NK-92 (cell line): ENCODE results near the gene SORCS2.

Source experiments
- DNase-seq: peaks from one replicate; lab custom pipeline; 2025; ENCODE audit not compliant: unreplicated experiment; lab: John Stamatoyannopoulos, UW

SORCS2 gene

GRCh38 chr4:7668826-7669225 lies 476.5 kb downstream of the SORCS2 start:
- DNase-seq: no peak

GRCh38 chr4:7672601-7673000 lies 480.3 kb downstream of the SORCS2 start:
- no peak for DNase-seq

- DNase-seq: no peak
Observed at GRCh38 chr4:7673121-7673520, 480.8 kb downstream of the SORCS2 start.

- DNase-seq: no peak
Observed at GRCh38 chr4:7674706-7675105, 482.4 kb downstream of the SORCS2 start.

- no peak for DNase-seq
Observed at GRCh38 chr4:7675136-7675535, 482.8 kb downstream of the SORCS2 start.

GRCh38 chr4:7675612-7676320 lies 483.4 kb downstream of the SORCS2 start:
- DNase-seq: no peak

- no peak for DNase-seq
Observed at GRCh38 chr4:7676398-7676922, 484.1 kb downstream of the SORCS2 start.

- no peak for DNase-seq
Observed at GRCh38 chr4:7677086-7677485, 484.7 kb downstream of the SORCS2 start.

GRCh38 chr4:7677799-7678301 lies 485.5 kb downstream of the SORCS2 start:
- no peak for DNase-seq

GRCh38 chr4:7678318-7678852 lies 486.0 kb downstream of the SORCS2 start:
- no peak for DNase-seq

GRCh38 chr4:7679406-7680040 lies 487.2 kb downstream of the SORCS2 start:
- no peak for DNase-seq

- no peak for DNase-seq
Observed at GRCh38 chr4:7680106-7680505, 487.8 kb downstream of the SORCS2 start.

GRCh38 chr4:7680731-7681130 lies 488.4 kb downstream of the SORCS2 start:
- DNase-seq: no peak

GRCh38 chr4:7683126-7683703 lies 490.9 kb downstream of the SORCS2 start:
- no peak for DNase-seq

GRCh38 chr4:7684294-7684693 lies 492.0 kb downstream of the SORCS2 start:
- no peak for DNase-seq

- no peak for DNase-seq
Observed at GRCh38 chr4:7686070-7686870, 493.9 kb downstream of the SORCS2 start.

GRCh38 chr4:7687006-7687405 lies 494.7 kb downstream of the SORCS2 start:
- DNase-seq: no peak

- DNase-seq: no peak
Observed at GRCh38 chr4:7687796-7688195, 495.5 kb downstream of the SORCS2 start.

- DNase-seq: no peak
Observed at GRCh38 chr4:7689773-7690693, 497.7 kb downstream of the SORCS2 start.

- no peak for DNase-seq
Observed at GRCh38 chr4:7691061-7691460, 498.7 kb downstream of the SORCS2 start.
